ENCODE data around the gene HIVEP3.

The HIVEP3 gene

GRCh38 chr1:41724248-41724647, 194.5 kb downstream of the HIVEP3 start:
- Mint-ChIP-seq H3K27me3 (no peaks in the 10 kb centered on the region), H3K27ac (ENCODE audit: low read depth) (no peak overlapping the region), H3K4me1 (peaks cover 44% of the 10 kb centered on the region), H3K9me3 (no peaks in the 10 kb centered on the region), H3K4me3 (no peak overlapping the region), H3K36me3 (ENCODE audit: insufficient read depth) (peaks cover 2% of the 10 kb centered on the region)
- no peak for DNase-seq (ENCODE audit: low spot score in 2 of 2)
- ATAC-seq (replicated peaks; ENCODE audit: extremely low read depth, poor library complexity, severe bottlenecking) = no peak

GRCh38 chr1:41723786-41724185, 194.9 kb downstream of the HIVEP3 start:
- Mint-ChIP-seq H3K27me3 (no peaks in the 10 kb centered on the region), H3K9me3 (no peaks in the 10 kb centered on the region), H3K27ac (ENCODE audit: low read depth) (no peak overlapping the region), H3K4me1 (peaks cover 39% of the 10 kb centered on the region), H3K36me3 (ENCODE audit: insufficient read depth) (peaks cover 2% of the 10 kb centered on the region), H3K4me3 (no peak overlapping the region)
- DNase-seq (ENCODE audit: low spot score in 2 of 2) (no peak), ATAC-seq (replicated peaks; ENCODE audit: extremely low read depth, poor library complexity, severe bottlenecking) (no peak)

GRCh38 chr1:41722184-41722583, 196.5 kb downstream of the HIVEP3 start:
- H3K4me1 Mint-ChIP-seq = peaks cover 28% of the 10 kb centered on the region

GRCh38 chr1:41720861-41721410, 197.8 kb downstream of the HIVEP3 start:
- Mint-ChIP-seq H3K4me1 (peaks cover 24% of the 10 kb centered on the region), H3K27me3 (no peaks in the 10 kb centered on the region), H3K4me3 (peak overlapping the region; percentile 59), H3K36me3 (ENCODE audit: insufficient read depth) (no peaks in the 10 kb centered on the region), H3K27ac (ENCODE audit: low read depth) (peak overlapping the region; percentile 78), H3K9me3 (no peaks in the 10 kb centered on the region)
- no peak for DNase-seq (ENCODE audit: low spot score in 2 of 2)
- ATAC-seq (replicated peaks; ENCODE audit: extremely low read depth, poor library complexity, severe bottlenecking) = no peak

More at GRCh38 chr1:41722184-41722583, 196.5 kb downstream of the HIVEP3 start:
- Mint-ChIP-seq H3K9me3 (no peaks in the 10 kb centered on the region), H3K27ac (ENCODE audit: low read depth) (peak overlapping the region; percentile 50), H3K36me3 (ENCODE audit: insufficient read depth) (no peaks in the 10 kb centered on the region), H3K4me3 (peak overlapping the region; percentile 29), H3K27me3 (no peaks in the 10 kb centered on the region)
- DNase-seq (ENCODE audit: low spot score in 2 of 2) (no peak), ATAC-seq (replicated peaks; ENCODE audit: extremely low read depth, poor library complexity, severe bottlenecking) (no peak)

- Mint-ChIP-seq H3K27ac (ENCODE audit: low read depth) (no peak overlapping the region), H3K4me1 (peaks cover 28% of the 10 kb centered on the region), H3K9me3 (no peaks in the 10 kb centered on the region), H3K4me3 (no peak overlapping the region), H3K36me3 (ENCODE audit: insufficient read depth) (no peaks in the 10 kb centered on the region), H3K27me3 (no peaks in the 10 kb centered on the region)
- ATAC-seq (replicated peaks; ENCODE audit: extremely low read depth, poor library complexity, severe bottlenecking) (no peak), DNase-seq (ENCODE audit: low spot score in 2 of 2) (no peak)
These were observed 199.1 kb downstream of the HIVEP3 start for GRCh38 chr1:41719590-41719989.

GRCh38 chr1:41719128-41719527, 199.6 kb downstream of the HIVEP3 start:
- H3K4me1 Mint-ChIP-seq = peaks cover 28% of the 10 kb centered on the region
- no peaks in the 10 kb centered on the region for H3K9me3 Mint-ChIP-seq
- DNase-seq (ENCODE audit: low spot score in 2 of 2) (no peak), ATAC-seq (replicated peaks; ENCODE audit: extremely low read depth, poor library complexity, severe bottlenecking) (no peak)
- no peak overlapping the region for H3K4me3 Mint-ChIP-seq
- no peak overlapping the region for H3K27ac Mint-ChIP-seq (ENCODE audit: low read depth)
- H3K36me3 Mint-ChIP-seq (ENCODE audit: insufficient read depth) = no peaks in the 10 kb centered on the region
- H3K27me3 Mint-ChIP-seq = no peaks in the 10 kb centered on the region

- Mint-ChIP-seq H3K9me3 (no peaks in the 10 kb centered on the region), H3K36me3 (ENCODE audit: insufficient read depth) (no peaks in the 10 kb centered on the region), H3K27ac (ENCODE audit: low read depth) (no peak overlapping the region), H3K4me1 (peaks cover 28% of the 10 kb centered on the region), H3K4me3 (no peak overlapping the region), H3K27me3 (no peaks in the 10 kb centered on the region)
- ATAC-seq (replicated peaks; ENCODE audit: extremely low read depth, poor library complexity, severe bottlenecking) (no peak), DNase-seq (ENCODE audit: low spot score in 2 of 2) (no peak)
These were observed 200.2 kb downstream of the HIVEP3 start for GRCh38 chr1:41718497-41718896.

GRCh38 chr1:41716188-41717130, 202.3 kb downstream of the HIVEP3 start:
- Mint-ChIP-seq H3K36me3 (ENCODE audit: insufficient read depth) (no peaks in the 10 kb centered on the region), H3K4me1 (peaks cover 23% of the 10 kb centered on the region), H3K27ac (ENCODE audit: low read depth) (no peak overlapping the region), H3K4me3 (no peak overlapping the region), H3K27me3 (no peaks in the 10 kb centered on the region), H3K9me3 (no peaks in the 10 kb centered on the region)
- DNase-seq (ENCODE audit: low spot score in 2 of 2) (no peak), ATAC-seq (replicated peaks; ENCODE audit: extremely low read depth, poor library complexity, severe bottlenecking) (no peak)

- Mint-ChIP-seq H3K27me3 (no peaks in the 10 kb centered on the region), H3K27ac (ENCODE audit: low read depth) (no peak overlapping the region), H3K36me3 (ENCODE audit: insufficient read depth) (no peaks in the 10 kb centered on the region)
These were observed 203.2 kb downstream of the HIVEP3 start for GRCh38 chr1:41715441-41716095.

GRCh38 chr1:41714638-41715389, 203.9 kb downstream of the HIVEP3 start:
- Mint-ChIP-seq H3K27me3 (no peaks in the 10 kb centered on the region), H3K9me3 (no peaks in the 10 kb centered on the region), H3K4me1 (peaks cover 17% of the 10 kb centered on the region), H3K36me3 (ENCODE audit: insufficient read depth) (no peaks in the 10 kb centered on the region), H3K4me3 (no peak overlapping the region), H3K27ac (ENCODE audit: low read depth) (no peak overlapping the region)
- ATAC-seq (replicated peaks; ENCODE audit: extremely low read depth, poor library complexity, severe bottlenecking) = no peak
- no peak for DNase-seq (ENCODE audit: low spot score in 2 of 2)

More at GRCh38 chr1:41715441-41716095, 203.2 kb downstream of the HIVEP3 start:
- no peak for ATAC-seq (replicated peaks; ENCODE audit: extremely low read depth, poor library complexity, severe bottlenecking)
- H3K9me3 Mint-ChIP-seq = no peaks in the 10 kb centered on the region
- peaks cover 18% of the 10 kb centered on the region for H3K4me1 Mint-ChIP-seq
- no peak overlapping the region for H3K4me3 Mint-ChIP-seq
- DNase-seq (ENCODE audit: low spot score in 2 of 2) = no peak

GRCh38 chr1:41713557-41714327, 205.0 kb downstream of the HIVEP3 start:
- peaks cover 21% of the 10 kb centered on the region for H3K4me1 Mint-ChIP-seq
- no peak for DNase-seq (ENCODE audit: low spot score in 2 of 2)
- no peaks in the 10 kb centered on the region for H3K9me3 Mint-ChIP-seq
- no peak overlapping the region for H3K4me3 Mint-ChIP-seq
- no peaks in the 10 kb centered on the region for H3K27me3 Mint-ChIP-seq
- no peaks in the 10 kb centered on the region for H3K36me3 Mint-ChIP-seq (ENCODE audit: insufficient read depth)
- ATAC-seq (replicated peaks; ENCODE audit: extremely low read depth, poor library complexity, severe bottlenecking) = no peak
- H3K27ac Mint-ChIP-seq (ENCODE audit: low read depth) = no peak overlapping the region

GRCh38 chr1:41713141-41713540, 205.6 kb downstream of the HIVEP3 start:
- H3K4me1 Mint-ChIP-seq = peaks cover 21% of the 10 kb centered on the region

More at GRCh38 chr1:41713141-41713540, 205.6 kb downstream of the HIVEP3 start:
- DNase-seq (ENCODE audit: low spot score in 2 of 2) (no peak), ATAC-seq (replicated peaks; ENCODE audit: extremely low read depth, poor library complexity, severe bottlenecking) (no peak)
- Mint-ChIP-seq H3K36me3 (ENCODE audit: insufficient read depth) (no peaks in the 10 kb centered on the region), H3K27me3 (no peaks in the 10 kb centered on the region), H3K27ac (ENCODE audit: low read depth) (no peak overlapping the region), H3K9me3 (no peaks in the 10 kb centered on the region), H3K4me3 (no peak overlapping the region)

Data from central memory CD8-positive, alpha-beta T cell (primary cell).